WERI-Rb-1 (cell line): ENCODE data around the gene PNMA8C.

Source experiments
- DNase-seq: peaks from one replicate; pipeline ENCODE4 v3.0.0-alpha.2; 2020
- H3K27ac ChIP-seq: fragments of 250-450 bp; sonication (Bioruptor Pico); 2 replicates; pipeline ENCODE4 v1.5.1; 2020; ENCODE audit warnings: mild to moderate bottlenecking, moderate library complexity
- H3K27me3 ChIP-seq: fragments of 250-450 bp; sonication (Bioruptor Pico); 2 replicates; pipeline ENCODE4 v1.5.1; 2021; ENCODE audit warnings: mild to moderate bottlenecking, low read depth, moderate library complexity; ENCODE audit not compliant: insufficient read depth, severe bottlenecking
- H3K36me3 ChIP-seq: fragments of 250-450 bp; sonication (Bioruptor Pico); 2 replicates; pipeline ENCODE4 v1.5.1; 2020; ENCODE audit warnings: mild to moderate bottlenecking, moderate library complexity
- H3K4me3 ChIP-seq: 2 replicates; pipeline ENCODE4 v1.5.1; 2011; ENCODE audit warnings: low read depth, mild to moderate bottlenecking, control low read depth, low read length
- H3K9me3 ChIP-seq: fragments of 250-450 bp; sonication (Bioruptor Pico); 2 replicates; pipeline ENCODE4 v1.5.1; 2021; ENCODE audit warnings: mild to moderate bottlenecking, moderate library complexity; ENCODE audit not compliant: severe bottlenecking
- CTCF ChIP-seq: IDR thresholded peaks from 2 replicates; pipeline ENCODE4 v1.5.1; 2011; ENCODE audit warnings: low read depth, mild to moderate bottlenecking, control low read depth, inconsistent platforms, low read length

PNMA8C gene

GRCh38 chr19:46461537-46461936, 32.8 kb upstream of the PNMA8C start:
- no peak for TF ChIP-seq CTCF
- Histone ChIP-seq H3K4me3 (no peak overlapping the region), H3K9me3 (no peaks in the 10 kb centered on the region), H3K27me3 (no peaks in the 10 kb centered on the region), H3K36me3 (peaks cover under 1% of the 10 kb centered on the region; the same call in 1 of the 2 replicates), H3K27ac (no peak overlapping the region)
- no peak for DNase-seq

- Histone ChIP-seq H3K27ac (no peak overlapping the region), H3K9me3 (no peaks in the 10 kb centered on the region), H3K27me3 (no peaks in the 10 kb centered on the region), H3K4me3 (no peak overlapping the region), H3K36me3 (no peaks in the 10 kb centered on the region)
- no peak for DNase-seq
- TF ChIP-seq CTCF: no peak
These were observed 32.2 kb upstream of the PNMA8C start for GRCh38 chr19:46460981-46461380.

DNA sequence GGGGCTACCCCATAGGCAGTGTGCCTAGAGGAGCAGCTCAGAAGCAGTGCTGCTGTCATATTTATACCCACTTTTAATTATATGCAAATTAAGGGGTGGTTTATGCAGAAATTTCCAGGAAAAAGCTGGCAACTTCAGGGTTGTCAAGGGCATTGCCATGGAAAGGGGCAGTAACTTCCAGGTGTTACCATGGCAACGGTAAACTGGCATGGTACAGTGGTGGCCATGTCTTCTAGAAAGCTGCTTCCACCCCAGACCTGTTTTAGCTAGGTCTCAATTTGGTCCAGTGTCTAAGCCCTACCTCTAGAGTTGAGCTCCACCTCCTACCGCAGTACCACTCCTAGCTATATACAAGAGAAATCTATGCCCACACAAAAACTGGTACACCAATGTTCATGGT, 31.3 kb upstream of the PNMA8C start:
- no peaks in the 10 kb centered on the region for H3K9me3 ChIP-seq
- no peak for DNase-seq
- no peak for TF ChIP-seq CTCF
- H3K36me3 ChIP-seq: no peaks in the 10 kb centered on the region
- H3K27me3 ChIP-seq: no peaks in the 10 kb centered on the region
- no peak overlapping the region for H3K27ac ChIP-seq
- no peak overlapping the region for H3K4me3 ChIP-seq

GRCh38 chr19:46456930-46457329, 28.2 kb upstream of the PNMA8C start:
- no peaks in the 10 kb centered on the region for H3K36me3 ChIP-seq
- TF ChIP-seq CTCF: no peak
- H3K27me3 ChIP-seq: no peaks in the 10 kb centered on the region

DNA sequence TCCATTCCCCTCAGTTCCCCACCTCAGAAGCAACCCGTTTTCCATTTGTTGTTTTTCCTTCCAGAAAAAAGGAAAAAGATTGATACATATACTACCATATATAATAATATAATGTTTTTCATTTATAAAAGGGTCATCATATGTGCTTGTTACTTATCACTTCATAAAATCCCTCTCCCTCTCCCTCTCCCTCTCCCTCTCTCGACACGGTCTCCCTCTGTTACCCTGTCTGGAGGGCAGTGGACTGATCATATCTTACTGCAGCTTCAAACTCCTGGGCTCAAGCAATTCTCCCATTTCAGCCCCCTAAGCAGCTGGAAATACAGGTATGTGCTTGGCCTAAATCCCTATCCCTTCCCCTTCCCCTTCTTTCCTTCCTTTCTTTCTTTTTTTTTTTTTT, 25.5 kb upstream of the PNMA8C start:
- H3K4me3 ChIP-seq: no peak overlapping the region
- H3K27ac ChIP-seq: no peak overlapping the region
- H3K36me3 ChIP-seq: no peaks in the 10 kb centered on the region
- DNase-seq: no peak
- peaks cover 8% of the 10 kb centered on the region for H3K9me3 ChIP-seq
- no peaks in the 10 kb centered on the region for H3K27me3 ChIP-seq
- no peak for TF ChIP-seq CTCF

More at GRCh38 chr19:46456930-46457329, 28.2 kb upstream of the PNMA8C start:
- DNase-seq: no peak
- H3K4me3 ChIP-seq: no peak overlapping the region
- no peaks in the 10 kb centered on the region for H3K9me3 ChIP-seq
- H3K27ac ChIP-seq: no peak overlapping the region

- H3K27me3 ChIP-seq: no peaks in the 10 kb centered on the region
- H3K27ac ChIP-seq: no peak overlapping the region
- DNase-seq: no peak
- H3K36me3 ChIP-seq: no peaks in the 10 kb centered on the region
- H3K4me3 ChIP-seq: no peak overlapping the region
- no peak for TF ChIP-seq CTCF
- peaks cover 10% of the 10 kb centered on the region for H3K9me3 ChIP-seq
These were observed 24.9 kb upstream of the PNMA8C start for GRCh38 chr19:46453661-46454060.
